ACHN (cell line): ENCODE measurements around the gene PROSER2.
"Not testable (repeated sequence)": the region's sequence is repeated elsewhere in the genome, so short reads cannot be mapped to it uniquely, and the experiment has no call there.

Experiments
- DNase-seq: peaks from one replicate; pipeline ENCODE4 v3.0.0-alpha.2; 2015
- in situ Hi-C: cut with HindIII; loops from 2 replicates; pipeline ENCODE4 v1.10.0; 2017; ENCODE audit warnings: low sequenced_read_pairs, low pct_ligation_motif_present, low pct_unique_long_range_greater_than_20kb

PROSER2 gene

DNA sequence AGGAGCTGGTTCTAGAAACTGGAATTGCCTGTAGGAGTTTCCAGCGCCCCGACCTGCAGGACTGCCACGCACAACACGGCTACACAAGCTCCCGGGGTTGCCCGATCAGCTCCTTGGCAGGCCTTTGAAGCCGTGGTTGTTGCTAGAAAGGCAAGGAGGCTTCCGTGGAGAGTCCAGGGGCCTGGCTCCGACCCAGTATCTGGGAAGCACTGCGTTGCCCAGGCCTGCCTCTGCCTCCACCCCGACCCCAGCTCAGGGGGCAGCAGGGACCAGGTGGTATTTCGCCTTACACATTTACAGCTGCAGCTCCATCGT lies 54.4 kb downstream of the PROSER2 start:
- no peak for DNase-seq
- in situ Hi-C loops = no loop called here

DNA sequence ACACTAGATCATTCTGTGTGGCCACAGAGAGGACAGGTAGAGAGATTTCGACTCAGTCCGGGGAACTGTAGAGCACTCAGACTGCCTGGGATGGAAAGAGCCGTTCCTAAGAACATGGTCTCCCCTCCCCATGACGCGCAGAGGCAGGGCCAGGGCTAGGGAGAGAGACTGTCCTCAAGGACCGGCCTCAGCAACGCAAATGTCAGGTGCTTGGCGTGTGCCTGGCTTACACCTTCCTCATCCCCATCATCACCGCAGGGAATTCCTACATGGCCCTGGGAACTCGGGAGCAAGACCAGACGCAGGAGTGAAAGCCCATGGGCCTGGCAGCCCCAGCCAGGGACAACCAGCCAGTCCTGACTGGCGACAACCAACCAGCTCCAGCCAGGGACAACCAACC lies 55.6 kb downstream of the PROSER2 start:
- no peak for DNase-seq
- in situ Hi-C loops = no loop called here

DNA sequence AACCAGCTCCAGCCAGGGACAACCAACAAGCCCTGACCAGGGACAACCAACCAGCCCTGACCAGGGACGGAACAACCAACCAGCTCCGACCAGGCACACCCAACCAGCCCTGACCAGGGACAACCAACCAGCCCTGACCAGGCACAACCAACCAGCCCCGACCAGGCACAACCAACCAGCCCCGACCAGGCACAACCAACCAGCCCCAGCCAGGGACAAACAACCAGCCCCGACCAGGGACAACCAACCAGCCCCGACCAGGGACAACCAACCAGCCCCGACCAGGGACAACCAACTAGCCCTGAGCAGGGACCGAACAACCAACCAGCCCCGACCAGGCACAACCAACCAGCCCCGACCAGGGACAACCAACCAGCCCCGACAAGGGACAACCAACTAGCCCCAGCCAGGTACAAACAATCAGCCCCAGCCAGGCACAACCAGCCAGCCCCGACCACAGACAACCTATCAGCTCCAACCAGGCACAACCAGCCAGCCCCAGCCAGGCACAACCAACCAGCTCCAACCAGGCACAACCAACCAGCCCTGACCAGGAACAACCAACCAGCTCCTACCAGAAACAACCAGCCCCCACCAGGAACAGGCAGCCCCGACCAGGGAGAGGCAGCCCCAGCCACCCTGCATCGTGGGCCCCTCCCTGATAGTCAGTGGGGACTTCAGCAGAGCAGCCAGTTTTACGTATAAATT lies 56.4 kb downstream of the PROSER2 start:
- in situ Hi-C loops = no loop called here
- no peak for DNase-seq

DNA sequence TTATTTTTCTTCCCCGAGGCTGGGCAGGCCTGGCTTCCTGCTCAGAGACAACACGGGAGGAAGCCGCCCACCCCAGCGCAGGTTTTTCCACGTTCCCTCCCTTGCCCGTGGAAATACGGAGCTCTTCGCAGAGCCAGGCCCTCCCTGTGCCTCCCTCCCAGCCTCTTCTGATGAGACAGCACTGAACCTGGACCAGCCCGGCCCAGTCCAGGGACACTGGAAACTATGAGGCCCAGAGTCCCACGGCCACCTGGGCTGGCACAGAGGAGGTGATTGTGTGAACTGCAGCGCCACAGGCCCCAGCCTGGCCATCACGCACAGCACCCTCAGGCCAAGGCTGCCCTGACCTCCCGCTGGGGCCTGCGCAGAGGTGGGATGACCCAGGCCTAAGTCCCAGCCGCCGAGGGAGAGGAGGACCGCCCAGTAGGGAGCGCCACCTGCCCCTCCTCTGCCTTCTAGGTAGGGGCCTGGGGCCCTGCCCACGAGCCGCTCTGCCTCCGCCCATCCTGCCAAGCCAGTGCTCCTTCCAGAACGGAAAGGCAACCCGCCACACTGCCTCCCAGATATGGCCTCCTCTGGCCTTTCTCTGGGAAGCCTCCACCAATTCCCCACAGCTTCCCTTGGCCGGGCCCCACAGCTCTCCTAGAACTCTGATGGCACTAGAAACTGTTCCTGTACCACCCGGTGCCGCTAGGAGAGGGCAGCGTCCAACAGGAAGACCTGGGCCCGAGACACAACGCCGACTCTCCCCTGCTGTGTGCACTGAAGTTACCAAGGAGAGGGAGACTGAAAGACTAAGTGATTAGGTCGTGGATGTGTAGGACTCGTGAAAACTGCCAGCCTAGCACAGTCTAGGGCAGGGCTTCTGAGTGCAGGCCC lies 57.2 kb downstream of the PROSER2 start:
- in situ Hi-C loops = no loop called here
- no peak for DNase-seq

DNA sequence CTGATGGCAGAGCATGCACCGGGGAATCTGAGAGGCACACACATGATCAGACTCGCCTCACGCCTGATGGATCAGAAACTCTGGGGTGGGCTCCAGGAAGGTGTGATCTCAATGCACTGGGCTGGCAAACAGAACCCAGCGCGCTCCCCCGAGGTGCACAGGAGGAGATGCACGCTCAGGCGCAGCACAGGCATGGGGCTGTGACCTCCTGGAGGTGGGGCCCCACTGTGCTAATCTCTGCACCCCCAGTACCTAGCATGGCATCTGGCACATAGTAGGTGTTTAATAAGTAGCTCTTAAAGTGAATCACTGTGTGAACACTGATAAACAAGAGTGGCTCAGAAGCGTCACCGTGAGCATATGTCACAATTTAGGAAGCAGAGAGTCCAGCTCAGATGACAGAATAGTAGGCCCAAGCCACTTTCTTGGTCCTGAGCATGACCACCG lies 57.9 kb downstream of the PROSER2 start:
- no peak for DNase-seq
- in situ Hi-C loops = no loop called here

DNA sequence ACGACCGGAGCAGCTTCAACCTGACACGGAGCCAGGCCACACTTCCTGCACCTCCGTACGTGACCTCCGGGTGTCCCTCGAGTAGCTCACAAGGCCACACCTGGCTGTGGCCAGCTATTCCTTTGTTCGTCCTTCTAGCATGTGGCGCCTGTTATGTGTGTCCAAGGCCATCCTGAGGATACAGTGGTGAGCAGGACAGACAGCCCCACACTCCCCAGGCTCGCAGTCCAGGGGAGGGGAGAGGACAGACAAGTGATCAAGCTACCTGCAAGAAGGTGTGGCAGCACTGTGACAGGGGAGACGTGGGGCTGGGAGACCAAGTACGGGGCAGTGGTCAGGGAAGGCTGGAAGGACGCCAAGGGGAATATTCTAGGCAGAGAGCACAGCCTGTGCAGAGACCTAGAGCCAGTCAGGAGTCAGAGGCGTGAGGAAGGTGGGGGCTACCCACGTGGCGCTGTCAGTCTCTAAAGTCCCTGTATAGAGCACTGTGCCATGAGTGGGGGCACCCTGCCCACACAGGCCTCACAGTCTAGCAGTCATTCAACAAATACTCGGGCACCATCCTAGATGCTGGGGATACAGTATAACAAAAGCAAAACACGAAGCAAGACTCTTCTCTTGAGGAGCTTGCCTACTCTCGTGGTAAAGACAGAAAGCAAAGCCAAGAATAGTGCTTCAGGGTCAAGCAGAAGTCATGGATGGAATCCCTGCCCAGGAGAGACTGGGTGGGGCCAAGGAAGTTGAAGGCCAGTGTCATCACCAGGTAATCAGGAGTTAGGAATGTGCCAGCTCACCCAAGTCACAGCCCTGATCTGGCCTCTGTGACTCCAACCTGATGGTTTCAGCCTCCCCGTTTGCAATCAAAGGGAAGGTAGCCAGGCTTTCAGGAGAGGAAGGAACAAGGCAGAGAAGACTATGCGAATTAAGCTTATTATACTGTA lies 58.6 kb downstream of the PROSER2 start:
- in situ Hi-C loops = no loop called here
- peak; percentile 47 for DNase-seq

DNA sequence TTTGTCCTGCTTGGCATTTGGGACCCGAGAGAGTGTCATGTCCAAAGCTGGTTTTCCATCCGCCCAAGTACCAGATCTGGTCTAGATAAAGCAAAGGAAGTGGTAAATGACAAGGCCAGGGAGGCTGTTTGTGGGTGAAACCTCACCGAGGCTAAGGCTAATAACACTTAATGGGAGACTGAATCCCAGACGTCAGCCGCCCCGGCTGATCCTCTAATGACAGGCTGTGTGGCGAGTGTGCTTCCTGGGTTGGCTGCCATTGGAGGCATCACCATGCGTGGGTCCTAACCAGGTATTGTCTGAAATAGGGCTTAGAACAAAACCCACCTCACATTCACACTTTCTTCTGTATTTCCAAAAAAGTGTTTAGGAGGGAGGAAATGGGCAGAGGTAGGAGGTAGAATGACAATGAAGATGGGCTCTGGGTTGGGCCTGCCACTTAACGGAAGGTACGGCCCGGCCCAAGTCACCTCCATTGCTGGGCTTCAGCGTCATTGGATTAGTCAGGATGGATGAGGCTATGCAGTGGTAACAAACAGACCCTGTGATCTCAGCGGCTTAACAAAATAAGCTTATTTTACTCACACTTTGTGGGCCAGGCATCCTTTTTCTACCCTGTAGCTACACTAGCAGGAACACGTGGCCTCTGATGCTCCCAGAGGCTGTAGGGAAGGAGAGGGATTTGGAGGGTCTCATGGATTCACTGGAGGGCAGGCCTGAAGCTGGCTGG lies 59.7 kb downstream of the PROSER2 start:
- in situ Hi-C loops = no loop called here
- no peak for DNase-seq

DNA sequence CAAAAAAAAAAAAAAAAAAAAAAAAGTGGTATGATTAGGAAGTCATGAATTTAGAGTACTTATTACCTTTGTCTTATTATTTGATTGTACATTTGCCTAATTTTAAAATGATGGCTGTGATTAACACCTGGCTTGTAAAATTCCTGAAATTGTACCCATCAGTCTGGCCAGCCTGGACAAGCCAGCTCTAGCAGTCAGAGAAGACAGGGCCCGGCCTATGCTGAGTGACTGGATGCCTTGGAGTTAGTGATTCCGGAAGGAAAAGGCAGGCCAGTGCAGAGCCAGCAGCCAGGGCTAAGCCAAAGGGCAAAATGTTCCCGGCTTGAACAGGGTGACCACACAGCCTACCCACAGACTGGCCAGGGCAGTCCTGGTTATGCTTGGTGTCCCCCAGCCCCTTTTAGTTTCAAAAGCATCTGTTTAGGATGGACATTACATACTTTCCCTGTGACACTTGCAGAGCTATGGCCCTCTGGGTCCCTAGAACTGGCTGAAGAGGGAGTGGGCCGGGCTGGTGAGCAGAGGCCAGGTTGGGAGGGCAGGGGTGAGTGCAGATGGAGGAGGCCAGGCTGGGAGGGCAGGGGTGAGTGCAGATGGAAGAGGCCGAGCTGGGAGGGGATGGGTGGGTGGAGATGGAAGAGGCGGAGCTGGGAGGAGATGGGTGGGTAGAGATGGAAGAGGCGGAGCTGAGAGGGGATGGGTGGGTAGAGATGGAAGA lies 61.7 kb downstream of the PROSER2 start:
- no peak for DNase-seq
- in situ Hi-C loops = no loop called here

DNA sequence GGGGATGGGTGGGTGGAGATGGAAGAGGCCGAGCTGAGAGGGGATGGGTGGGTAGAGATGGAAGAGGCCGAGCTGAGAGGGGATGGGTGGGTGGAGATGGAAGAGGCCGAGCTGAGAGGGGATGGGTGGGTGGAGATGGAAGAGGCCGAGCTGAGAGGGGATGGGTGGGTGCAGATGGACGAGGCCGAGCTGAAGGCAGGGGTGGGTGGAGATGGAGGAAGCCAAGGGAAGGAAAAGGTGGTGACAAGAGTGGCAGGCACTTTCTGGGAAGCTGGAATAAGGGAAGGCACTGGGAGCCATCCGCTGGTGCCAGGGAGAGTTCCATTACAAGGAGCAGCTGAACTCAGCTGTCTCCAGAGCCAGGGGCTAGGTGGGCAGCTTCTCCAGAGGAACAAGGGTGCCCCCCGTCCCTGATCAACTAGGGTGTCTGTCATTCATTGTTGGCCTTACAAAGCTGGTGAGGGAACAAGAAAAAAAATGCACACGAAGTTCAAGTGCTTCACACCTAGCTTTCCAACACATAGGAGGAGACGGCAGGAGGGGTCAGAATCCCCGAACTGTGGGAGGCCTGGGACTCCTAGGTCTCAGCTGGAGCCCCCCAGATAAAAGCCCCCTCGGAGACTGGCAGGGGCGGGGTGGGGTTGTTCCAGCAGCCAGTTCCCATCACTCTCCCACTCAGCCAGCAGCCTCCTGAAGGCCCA lies 62.4 kb downstream of the PROSER2 start:
- DNase-seq = no peak
- in situ Hi-C loops = no loop called here

DNA sequence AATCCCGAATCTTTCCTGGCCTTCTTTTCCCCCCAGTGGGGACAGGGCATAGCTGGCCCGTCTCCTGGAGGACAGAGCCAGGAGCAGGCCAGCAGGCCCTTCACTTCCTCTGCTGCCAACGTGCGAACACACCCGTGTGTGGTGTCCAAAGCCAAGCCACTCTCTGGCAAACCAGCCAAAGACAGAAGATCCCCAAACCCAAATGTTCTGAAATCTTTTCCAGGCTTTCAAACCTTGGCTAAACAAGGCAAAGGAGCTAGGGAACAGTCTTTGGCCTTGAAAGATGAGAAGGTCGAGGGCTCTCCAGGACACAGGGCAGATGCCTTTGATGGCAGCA lies 63.0 kb downstream of the PROSER2 start:
- DNase-seq = no peak
- in situ Hi-C loops = no loop called here

DNA sequence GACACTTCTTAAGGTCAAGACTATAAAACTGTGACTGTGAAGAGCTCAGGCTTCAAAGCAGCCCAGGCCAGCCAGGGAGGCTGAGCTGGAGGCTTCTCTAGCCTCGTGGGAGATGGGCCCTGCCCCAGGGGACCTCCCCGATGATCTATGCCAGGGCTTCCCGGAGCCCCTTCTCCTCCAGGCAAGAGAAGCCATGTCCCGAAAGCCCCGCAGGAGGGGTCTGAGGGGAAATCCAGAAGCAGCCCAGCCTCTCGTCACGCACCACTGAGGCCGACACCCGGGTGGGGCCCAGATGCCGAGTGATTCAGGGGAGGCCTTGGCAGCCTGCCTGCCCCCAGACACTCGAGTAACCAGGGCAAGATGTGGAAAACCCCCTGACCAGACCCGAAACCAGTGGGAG lies 63.7 kb downstream of the PROSER2 start:
- in situ Hi-C loops = no loop called here
- peak; percentile 33 for DNase-seq

DNA sequence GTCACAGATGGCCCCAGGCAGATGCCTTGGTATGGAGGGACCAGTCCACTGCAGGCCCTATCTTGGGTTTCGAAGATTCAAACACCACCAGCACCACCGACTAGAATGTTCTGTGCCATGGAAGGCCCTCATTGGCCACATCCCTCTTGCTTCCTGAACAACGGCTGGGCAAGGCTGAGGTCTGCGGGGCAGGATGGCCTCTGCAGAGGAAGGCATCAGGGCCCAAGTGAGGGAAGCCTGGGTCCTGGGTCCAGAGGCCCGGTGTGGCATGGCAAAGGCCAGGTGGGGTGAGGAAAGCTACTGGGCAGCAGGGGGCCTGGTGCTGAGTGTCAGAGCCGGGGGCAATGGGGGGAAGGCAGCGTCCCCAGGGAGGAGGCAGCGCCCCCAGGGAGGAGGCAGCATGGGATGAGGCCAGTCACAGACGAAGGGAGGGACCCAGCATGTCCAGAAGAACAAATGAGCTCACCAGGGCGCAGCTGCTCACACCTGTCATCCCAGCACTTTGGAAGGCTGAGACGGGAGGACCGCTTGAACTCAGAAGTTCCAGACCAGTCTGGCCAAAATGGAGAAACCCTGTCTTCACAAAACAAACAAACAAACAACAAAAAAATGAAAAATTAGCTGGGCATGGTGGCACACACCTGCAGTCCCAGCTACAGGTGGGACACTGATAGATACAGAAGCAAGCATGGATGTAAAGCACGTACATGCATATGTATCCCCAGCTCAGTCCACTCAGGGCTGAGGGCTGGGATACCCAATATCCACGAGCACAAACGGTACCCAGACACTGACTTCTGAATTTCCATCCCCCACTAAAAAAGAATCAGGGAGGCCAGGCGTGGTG lies 64.4 kb downstream of the PROSER2 start:
- in situ Hi-C loops = no loop called here
- no peak for DNase-seq

DNA sequence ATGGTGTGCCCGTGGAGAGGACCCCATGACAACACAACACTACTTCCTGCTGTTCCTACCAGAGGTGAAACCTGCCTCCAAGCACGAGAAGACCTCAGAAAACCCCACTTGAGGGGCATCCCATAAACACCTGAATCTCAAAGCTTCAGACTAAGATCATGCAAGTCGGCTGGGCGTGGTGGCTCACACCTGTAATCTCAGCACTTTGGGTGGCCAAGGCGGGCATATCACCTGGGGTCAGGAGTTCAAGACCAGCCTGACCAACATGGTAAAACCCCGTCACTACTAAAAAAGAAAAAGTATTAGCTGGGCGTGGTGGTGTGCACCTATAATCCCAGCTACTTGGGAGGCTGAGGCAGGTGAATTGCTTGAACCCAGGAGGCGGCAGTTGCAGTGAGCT lies 66.1 kb downstream of the PROSER2 start:
- DNase-seq, in situ Hi-C loops: not testable (repeated sequence)

DNA sequence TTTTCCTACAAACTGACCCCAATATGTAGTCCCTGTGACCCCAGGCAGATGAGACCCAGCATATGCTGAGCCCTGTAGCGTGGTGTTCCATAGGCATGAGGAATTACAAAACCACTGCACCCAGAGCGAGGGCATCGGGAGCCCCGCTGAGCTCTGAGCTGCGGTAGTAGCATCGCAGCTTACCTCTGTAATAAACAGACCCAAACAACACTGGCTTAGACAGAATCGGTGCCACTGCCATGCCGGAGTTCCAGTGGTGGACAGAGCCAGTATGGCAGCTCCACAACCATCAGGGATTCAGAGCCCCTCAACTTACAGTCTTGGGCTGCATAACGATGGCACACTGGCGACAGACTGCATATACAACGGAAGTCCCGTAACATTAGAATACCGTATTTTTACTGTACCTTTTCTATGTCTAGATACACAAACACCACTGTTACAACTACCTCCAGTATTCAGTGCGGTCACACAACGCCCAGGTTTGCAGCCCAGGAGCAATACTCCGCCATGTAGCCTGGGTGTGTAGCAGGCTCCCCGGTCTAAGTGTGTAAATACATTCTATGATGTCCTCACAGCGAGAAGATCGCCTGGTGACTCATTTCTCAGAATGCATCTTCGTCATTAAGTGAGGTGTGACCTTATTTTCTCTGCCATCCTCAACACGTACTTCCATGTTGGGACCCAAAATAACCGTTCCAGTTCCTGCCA lies 68.8 kb downstream of the PROSER2 start:
- DNase-seq = no peak
- in situ Hi-C loops = no loop called here

DNA sequence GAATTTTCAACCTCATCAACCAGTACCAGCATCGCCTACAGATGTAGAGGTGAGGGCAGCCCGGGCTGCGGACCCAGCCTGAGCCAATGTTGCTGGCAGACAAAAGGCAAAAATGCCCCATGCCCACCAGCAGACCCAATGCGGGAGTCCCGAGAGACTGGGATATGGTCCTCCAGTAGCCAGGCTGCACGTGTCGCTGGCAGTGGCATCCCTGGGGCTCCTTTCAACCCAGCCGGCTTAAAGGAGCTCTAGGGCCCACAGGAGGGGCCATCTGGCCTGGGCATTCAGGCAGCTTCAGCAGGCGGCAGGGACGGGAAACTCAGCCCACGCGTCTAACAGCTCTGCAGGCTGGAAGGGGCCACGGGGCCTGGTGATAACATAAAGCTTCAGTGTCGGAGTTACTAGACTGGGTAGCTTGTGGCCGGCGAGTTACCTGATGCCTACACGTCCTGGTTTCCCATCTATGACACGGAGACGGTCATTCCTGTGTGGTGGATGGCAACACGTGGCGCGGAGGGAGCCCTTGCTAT lies 70.7 kb downstream of the PROSER2 start:
- no peak for DNase-seq
- in situ Hi-C loops = no loop called here
